Esophagus (tissue), 2 donors: ENCODE results near the gene G0S2. TPM values are rescaled to one million over a fixed set of nuclear protein-coding genes. Genes with fewer than 3 reads are reported as not detected.

Experiments
- H3K27ac ChIP-seq, 2 donors: one replicate each; pipeline ENCODE4 v1.5.1; 2013; ENCODE audit warnings: low read depth in 2 of 2, mild to moderate bottlenecking in 2 of 2, inconsistent platforms in 1 of 2, low read length in 1 of 2, moderate library complexity in 1 of 2
- H3K27me3 ChIP-seq, 2 donors: one replicate each; pipeline ENCODE4 v1.6.1; 2013; ENCODE audit warnings: low read length in 2 of 2, control low read depth in 1 of 2, mild to moderate bottlenecking in 1 of 2; ENCODE audit not compliant: insufficient read depth in 2 of 2, control insufficient read depth in 1 of 2
- H3K36me3 ChIP-seq, 2 donors: one replicate each; pipeline ENCODE4 v1.6.1; 2013; ENCODE audit warnings: low read length in 1 of 2; ENCODE audit not compliant: control insufficient read depth in 2 of 2, insufficient read depth in 2 of 2
- H3K4me1 ChIP-seq, 2 donors: one replicate each; pipeline ENCODE4 v1.6.1; 2013; ENCODE audit warnings: low read length in 1 of 2; ENCODE audit not compliant: control insufficient read depth in 2 of 2, insufficient read depth in 2 of 2
- H3K4me3 ChIP-seq, 2 donors: one replicate each; pipeline ENCODE4 v1.5.1; 2013; ENCODE audit warnings: low read length in 2 of 2, mild to moderate bottlenecking in 2 of 2, low read depth in 1 of 2, moderate library complexity in 1 of 2
- H3K9me3 ChIP-seq, 2 donors: one replicate each; pipeline ENCODE4 v1.6.1; 2013; ENCODE audit warnings: mild to moderate bottlenecking in 2 of 2, low read depth in 1 of 2, low read length in 1 of 2, moderate library complexity in 1 of 2; ENCODE audit not compliant: control insufficient read depth in 2 of 2, insufficient read depth in 1 of 2
- WGBS, 2 donors: extraction: QIAGEN DNeasy Blood & Tissue Kit; methylation state at CpG; one replicate each; pipeline ENCODE4 v1.1.7; 2013; 5-methylcytosine and 5-hydroxymethylcytosine counted together
- polyA plus RNA-seq, 2 donors: library from polyadenylated mRNA; stranded (reverse); fragments of 200-250 nt; gene quantifications; one replicate each; pipeline ENCODE4 v1.2.3, GENCODE V29; 2013
- donor health status: healthy with polysubstance abuse.
- donor health status: Bipolar disorder and iron deficiency.

Gene G0S2
- polyA plus RNA-seq, 2 donors, result 5.1 to 10.5 TPM

DNA sequence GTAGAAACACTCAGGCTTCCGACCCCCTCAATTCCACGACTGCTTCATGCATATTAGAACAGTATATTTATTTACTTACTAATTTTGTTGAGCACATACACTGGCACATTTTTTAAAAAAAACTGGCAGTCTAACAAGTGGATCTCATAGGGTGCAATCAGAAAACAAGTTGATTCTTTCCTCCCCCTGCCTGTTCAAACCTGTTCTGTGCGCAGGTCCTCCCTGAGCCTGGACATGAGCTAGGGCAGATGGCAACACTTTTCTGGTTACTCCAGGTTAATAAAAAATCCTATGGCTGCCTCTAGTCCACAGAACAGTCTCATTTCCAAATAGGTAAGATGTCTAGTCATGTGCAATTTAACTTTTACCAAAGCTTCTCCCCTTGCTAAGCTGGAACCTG, 48.1 kb downstream of the G0S2 start:
- no peak overlapping the region for H3K4me3 ChIP-seq
- peaks cover 0 to 2% of the 10 kb centered on the region in 2 donors for H3K4me1 ChIP-seq
- H3K36me3 ChIP-seq, result no peaks in the 10 kb centered on the region
- 57 to 79% methylated on average over 3 of the region's 3 CpGs for WGBS, 2 donors
- H3K9me3 ChIP-seq, result peaks cover 0 to 2% of the 10 kb centered on the region in 2 donors
- no peaks in the 10 kb centered on the region for H3K27me3 ChIP-seq
- H3K27ac ChIP-seq, result peak overlapping the region in 1 of 2 donors; percentile 56

DNA sequence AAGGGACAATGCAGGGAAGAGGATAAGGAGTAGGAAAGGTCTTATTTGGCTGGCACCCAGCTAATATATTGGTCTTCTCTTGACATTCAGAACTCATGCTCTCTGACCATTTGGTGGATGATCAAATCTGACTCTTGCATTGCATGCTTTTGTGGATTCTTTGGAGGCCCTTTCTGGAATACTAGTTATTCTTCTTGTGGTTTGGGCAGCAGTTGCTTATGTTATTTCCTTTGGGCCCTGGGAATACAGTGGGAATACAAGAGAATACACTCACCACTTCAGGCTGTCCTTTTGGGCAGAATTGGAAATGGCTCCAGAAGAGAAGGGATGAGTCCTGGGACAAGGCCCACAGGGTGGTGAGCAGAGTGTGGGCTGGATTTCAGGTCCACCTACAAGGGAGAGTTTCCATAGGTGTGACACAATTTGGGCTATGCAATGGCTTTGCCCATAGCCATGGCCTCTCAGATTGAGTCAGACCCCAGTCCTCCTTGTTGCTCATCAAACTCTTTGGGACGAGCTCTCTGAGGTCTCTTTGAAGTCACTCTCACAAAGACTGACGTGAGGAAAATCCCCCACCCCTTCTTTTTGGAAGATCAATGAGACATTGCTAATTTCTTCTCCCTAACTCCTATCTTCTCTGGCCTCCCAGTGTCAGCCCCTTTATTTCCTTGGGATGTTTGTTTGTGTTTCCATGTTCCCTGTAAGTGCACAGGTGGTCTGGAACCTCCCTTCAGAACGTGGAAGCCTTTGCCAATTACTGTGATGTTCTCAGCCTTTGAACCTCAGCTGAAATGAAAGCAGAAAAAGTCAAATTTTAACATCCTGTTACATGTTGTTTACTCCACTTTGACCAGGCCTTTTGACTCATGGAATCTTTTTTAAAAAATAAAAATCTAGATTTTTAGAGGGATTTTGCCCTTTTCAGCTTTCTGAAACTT, 48.8 kb downstream of the G0S2 start:
- peaks cover 0 to 2% of the 10 kb centered on the region in 2 donors for H3K9me3 ChIP-seq
- 66 to 74% methylated on average over 3 of the region's 3 CpGs for WGBS, 2 donors
- H3K36me3 ChIP-seq, result no peaks in the 10 kb centered on the region
- H3K4me1 ChIP-seq, result peaks cover 0 to 2% of the 10 kb centered on the region in 2 donors
- no peaks in the 10 kb centered on the region for H3K27me3 ChIP-seq
- H3K27ac ChIP-seq, result peak overlapping the region in 1 of 2 donors; percentile 56
- no peak overlapping the region for H3K4me3 ChIP-seq

Other genes starting within 250 kb of the G0S2 start
- gene CAMK1G, start 91.7 kb upstream of the G0S2 start, polyA plus RNA-seq, result under 1 TPM in 1 of 2 donors, not detected in 1; 0.01 TPM
- gene LAMB3, start 23.0 kb upstream of the G0S2 start, polyA plus RNA-seq, result 10 to 100 TPM; 15.2 to 31.1 TPM
- gene HSD11B1, start 29.4 kb downstream of the G0S2 start, polyA plus RNA-seq, result under 1 TPM; 0.24 to 0.41 TPM
- gene TRAF3IP3, start 80.6 kb downstream of the G0S2 start, polyA plus RNA-seq, result 1 to 10 TPM; 2.5 to 2.9 TPM
- 1 to 10 TPM; 2.1 to 2.8 TPM for gene C1orf74, start 109.1 kb downstream of the G0S2 start, polyA plus RNA-seq
- 10 to 100 TPM; 36.7 to 50.3 TPM for gene IRF6, start 130.7 kb downstream of the G0S2 start, polyA plus RNA-seq
- gene UTP25, start 152.6 kb downstream of the G0S2 start, polyA plus RNA-seq, result 1 to 10 TPM; 1.3 to 2.4 TPM